ENCODE results near the gene BCL2L14.

BCL2L14 gene

GRCh38 chr12:12070674-12071656 lies at the start of gene BCL2L14:
Gene BCL2L14 (plus strand): TSS chr12:12070939. CDS start chr12:12079306, 8,367 bp downstream.
- no peak for DNase-seq

- no peak for DNase-seq
Measured at GRCh38 chr12:12022306-12022936, 48.3 kb upstream of the BCL2L14 start.

GRCh38 chr12:12023456-12023855 lies 47.3 kb upstream of the BCL2L14 start:
- no peak for DNase-seq

GRCh38 chr12:12024911-12025682 lies 45.6 kb upstream of the BCL2L14 start:
- peak; percentile 42 for DNase-seq

- no peak for DNase-seq
Measured at GRCh38 chr12:12025799-12026386, 44.8 kb upstream of the BCL2L14 start.

GRCh38 chr12:12028668-12029402 lies 41.9 kb upstream of the BCL2L14 start:
- DNase-seq = no peak

GRCh38 chr12:12029653-12030052 lies 41.1 kb upstream of the BCL2L14 start:
- no peak for DNase-seq

GRCh38 chr12:12032260-12032791 lies 38.4 kb upstream of the BCL2L14 start:
- DNase-seq = peak; percentile 12

- peak; percentile 51 for DNase-seq
Measured at GRCh38 chr12:12032851-12033797, 37.6 kb upstream of the BCL2L14 start.

- no peak for DNase-seq
Measured at GRCh38 chr12:12033824-12034223, 36.9 kb upstream of the BCL2L14 start.

- DNase-seq = no peak
Measured at GRCh38 chr12:12034344-12034743, 36.4 kb upstream of the BCL2L14 start.

GRCh38 chr12:12035229-12035628 lies 35.5 kb upstream of the BCL2L14 start:
- no peak for DNase-seq

GRCh38 chr12:12036901-12037300 lies 33.8 kb upstream of the BCL2L14 start:
- no peak for DNase-seq

- no peak for DNase-seq
Measured at GRCh38 chr12:12039897-12040296, 30.8 kb upstream of the BCL2L14 start.

GRCh38 chr12:12046401-12046800 lies 24.3 kb upstream of the BCL2L14 start:
- DNase-seq = no peak

GRCh38 chr12:12047682-12048081 lies 23.1 kb upstream of the BCL2L14 start:
- no peak for DNase-seq

GRCh38 chr12:12048266-12048665 lies 22.5 kb upstream of the BCL2L14 start:
- DNase-seq = no peak

- DNase-seq = no peak
Measured at GRCh38 chr12:12048714-12049113, 22.0 kb upstream of the BCL2L14 start.

- DNase-seq = no peak
Measured at GRCh38 chr12:12051668-12052067, 19.1 kb upstream of the BCL2L14 start.

GRCh38 chr12:12054993-12055392 lies 15.7 kb upstream of the BCL2L14 start:
- DNase-seq = no peak

- no peak for DNase-seq
Measured at GRCh38 chr12:12056951-12057350, 13.8 kb upstream of the BCL2L14 start.
